Activated CD4-positive, alpha-beta T cell treated with anti-CD3 and anti-CD28 coated beads, Interleukin-2, amount 10 ng/mL, durations not matched to agents 24 days and 14 days (primary cell): ENCODE data around the gene RASD2. TPM values are rescaled to one million over a fixed set of nuclear protein-coding genes. Genes with fewer than 3 reads are reported as not detected.

Source experiments
- DNase-seq: peaks from one replicate; pipeline ENCODE4 v3.0.0; 2022
- H3K27ac Mint-ChIP-seq: one replicate; pipeline ENCODE4 v1.8.0; 2022; ENCODE audit warnings: mild to moderate bottlenecking, mixed read lengths
- H3K27me3 Mint-ChIP-seq: one replicate; pipeline ENCODE4 v1.8.0; 2022; ENCODE audit warnings: mixed read lengths
- H3K36me3 Mint-ChIP-seq: one replicate; pipeline ENCODE4 v1.8.0; 2022; ENCODE audit warnings: low read depth, mild to moderate bottlenecking, mixed read lengths
- H3K4me1 Mint-ChIP-seq: one replicate; pipeline ENCODE4 v1.8.0; 2021; ENCODE audit warnings: mixed read lengths
- H3K4me3 Mint-ChIP-seq: one replicate; pipeline ENCODE4 v1.8.0; 2022; ENCODE audit warnings: mild to moderate bottlenecking, moderate library complexity, mixed read lengths
- H3K9me3 Mint-ChIP-seq: one replicate; pipeline ENCODE4 v1.8.0; 2021; ENCODE audit warnings: mixed read lengths
- intact Hi-C: fragments of 100-400 bp; cut with micrococcal nuclease; formaldehyde crosslinking; loops from one replicate; pipeline ENCODE4 v1.15.1; 2023
- total RNA-seq: library from RNA; stranded (reverse); gene quantifications from 2 replicates; pipeline ENCODE4 v1.2.3, GENCODE V29; 2022

RASD2 gene
- total RNA-seq, 1 donor from 2014 or later = not detected

- H3K27ac Mint-ChIP-seq = no peak overlapping the region
These were observed 42.4 kb downstream of the RASD2 start for GRCh38 chr22:35582861-35583670.

DNA sequence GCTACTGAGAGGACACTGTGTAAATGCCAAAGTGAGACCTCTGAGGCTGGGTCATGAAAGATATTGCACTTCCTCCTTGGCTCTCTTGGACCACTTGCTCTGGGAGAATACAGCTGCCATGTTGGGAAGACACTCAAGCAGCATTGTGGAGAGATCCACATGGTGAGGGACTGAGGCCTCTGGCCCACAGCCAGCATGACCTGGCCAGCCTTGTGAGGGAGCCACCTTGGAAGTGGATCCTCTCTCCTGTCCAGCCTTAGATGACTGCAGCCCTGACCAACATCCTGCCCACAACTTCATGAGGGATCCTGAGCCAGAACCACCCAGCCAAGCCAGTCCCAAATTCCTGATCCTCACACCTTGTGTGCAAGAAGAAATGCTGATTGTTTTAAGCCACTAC, 46.1 kb downstream of the RASD2 start:
- Mint-ChIP-seq H3K4me3 (no peak overlapping the region), H3K27ac (no peak overlapping the region), H3K36me3 (no peaks in the 10 kb centered on the region), H3K27me3 (peaks cover 3% of the 10 kb centered on the region), H3K4me1 (peaks cover 3% of the 10 kb centered on the region), H3K9me3 (no peaks in the 10 kb centered on the region)
- intact Hi-C loops = no loop called here
- DNase-seq = no peak

More at GRCh38 chr22:35582861-35583670, 42.4 kb downstream of the RASD2 start:
- intact Hi-C loops = loop anchor here (1.0 to 5.0 kb wide), 2 partner anchors 151 to 233 kb away; no protein-coding TSS in a partner anchor
- H3K36me3 Mint-ChIP-seq = no peaks in the 10 kb centered on the region
- H3K9me3 Mint-ChIP-seq = no peaks in the 10 kb centered on the region
- DNase-seq = peak; percentile 84
- H3K4me3 Mint-ChIP-seq = no peak overlapping the region
- H3K4me1 Mint-ChIP-seq = peaks cover 3% of the 10 kb centered on the region
- H3K27me3 Mint-ChIP-seq = peaks cover 3% of the 10 kb centered on the region

GRCh38 chr22:35587447-35587870, 46.8 kb downstream of the RASD2 start:
- no peak overlapping the region for H3K27ac Mint-ChIP-seq
- H3K27me3 Mint-ChIP-seq = peaks cover 4% of the 10 kb centered on the region
- no peaks in the 10 kb centered on the region for H3K36me3 Mint-ChIP-seq
- DNase-seq = no peak
- H3K4me1 Mint-ChIP-seq = peaks cover 3% of the 10 kb centered on the region
- intact Hi-C loops = no loop called here
- H3K9me3 Mint-ChIP-seq = no peaks in the 10 kb centered on the region
- H3K4me3 Mint-ChIP-seq = no peak overlapping the region

GRCh38 chr22:35587896-35588295, 47.3 kb downstream of the RASD2 start:
- H3K4me1 Mint-ChIP-seq = peaks cover 3% of the 10 kb centered on the region
- intact Hi-C loops = no loop called here
- no peak for DNase-seq
- H3K9me3 Mint-ChIP-seq = no peaks in the 10 kb centered on the region
- H3K27me3 Mint-ChIP-seq = peaks cover 4% of the 10 kb centered on the region
- no peak overlapping the region for H3K27ac Mint-ChIP-seq
- no peaks in the 10 kb centered on the region for H3K36me3 Mint-ChIP-seq
- H3K4me3 Mint-ChIP-seq = no peak overlapping the region

DNA sequence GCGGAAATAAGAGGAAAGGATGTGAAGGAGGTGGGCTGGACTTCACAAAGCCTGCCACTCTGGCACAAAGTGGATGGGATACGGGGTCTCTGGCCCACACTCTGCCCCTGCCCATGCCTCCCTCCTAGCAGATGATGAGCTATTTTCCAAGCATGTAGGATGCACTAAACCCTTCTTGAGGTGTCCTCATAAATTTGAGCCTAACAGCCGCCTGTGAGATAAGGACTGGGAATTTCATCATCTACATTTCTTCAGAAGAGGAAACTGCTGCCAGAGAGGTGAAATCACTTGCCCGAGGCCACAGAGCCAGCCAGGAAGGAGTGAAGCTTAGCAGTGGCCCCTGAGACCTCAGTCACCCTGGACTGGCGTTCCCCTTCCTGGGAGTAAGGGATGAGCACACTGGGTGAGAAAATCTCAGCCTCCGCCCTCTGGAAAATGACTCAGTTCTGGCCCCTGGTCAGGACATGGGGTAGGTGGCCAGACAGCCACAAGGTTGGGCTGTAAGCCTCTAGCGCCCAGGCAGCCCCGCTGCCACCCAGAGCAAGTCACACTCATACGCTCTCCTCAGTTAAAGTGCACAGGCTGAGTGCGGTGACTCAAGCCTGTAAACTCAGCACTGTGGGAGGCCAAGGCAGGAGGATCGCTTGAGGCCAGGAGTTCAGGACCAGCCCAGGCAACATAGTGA, 48.6 kb downstream of the RASD2 start:
- Mint-ChIP-seq H3K9me3 (no peaks in the 10 kb centered on the region), H3K4me3 (no peak overlapping the region), H3K27me3 (peaks cover 2% of the 10 kb centered on the region), H3K36me3 (no peaks in the 10 kb centered on the region), H3K27ac (no peak overlapping the region), H3K4me1 (no peaks in the 10 kb centered on the region)
- DNase-seq = no peak
- intact Hi-C loops = no loop called here

DNA sequence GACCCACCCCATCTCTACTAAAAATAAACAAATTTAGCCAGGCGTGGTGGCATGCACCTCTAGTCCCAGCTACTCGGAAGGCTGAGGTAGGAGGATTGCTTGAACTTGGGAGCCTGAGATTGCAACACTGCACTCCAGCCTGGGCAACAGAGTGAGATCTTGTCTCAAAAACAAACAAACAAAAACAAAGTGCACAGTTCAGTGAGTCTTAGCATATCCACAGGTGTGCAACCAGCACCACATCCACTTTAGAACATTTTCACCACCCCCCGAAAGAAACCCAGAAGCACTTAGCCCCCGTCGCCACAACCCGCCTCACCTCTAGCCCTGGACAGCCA, 49.1 kb downstream of the RASD2 start:
- Mint-ChIP-seq H3K9me3 (no peaks in the 10 kb centered on the region), H3K27me3 (peaks cover 2% of the 10 kb centered on the region), H3K27ac (no peak overlapping the region), H3K4me1 (no peaks in the 10 kb centered on the region), H3K4me3 (no peak overlapping the region), H3K36me3 (no peaks in the 10 kb centered on the region)
- no peak for DNase-seq
- intact Hi-C loops = no loop called here

DNA sequence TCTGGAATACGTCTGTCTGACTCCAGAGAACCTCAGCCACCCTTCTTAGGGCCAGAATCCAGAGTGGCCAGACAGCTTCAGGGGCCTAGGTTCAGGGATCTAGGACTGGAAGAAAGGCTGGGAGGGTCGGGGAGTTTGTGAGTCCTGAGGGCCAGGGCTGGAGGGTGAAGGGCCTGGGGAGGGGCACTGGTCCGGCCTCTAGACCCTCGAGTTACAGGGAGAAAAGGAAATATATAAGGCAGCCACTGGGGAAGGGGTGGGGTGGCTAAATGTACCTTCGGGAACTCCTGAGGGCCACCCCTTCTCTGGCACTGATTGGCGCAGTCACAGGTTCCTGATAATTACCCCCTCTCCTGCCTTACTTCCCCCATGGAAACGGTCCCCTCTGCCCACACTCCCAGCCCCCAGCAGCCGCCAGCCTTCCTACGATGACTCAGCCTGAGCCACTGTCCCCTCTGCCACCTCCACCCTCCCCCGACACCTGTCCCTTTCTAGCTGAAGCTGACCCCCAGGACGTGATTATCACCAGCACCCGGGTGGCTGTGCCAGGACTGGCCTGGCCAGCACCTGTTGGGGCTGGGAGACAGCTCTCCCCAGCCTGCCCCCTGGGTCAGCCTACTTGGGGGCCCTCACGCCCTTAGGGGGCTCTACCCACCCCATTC, 50.1 kb downstream of the RASD2 start:
- no peak overlapping the region for H3K27ac Mint-ChIP-seq
- intact Hi-C loops = no loop called here
- H3K9me3 Mint-ChIP-seq = no peaks in the 10 kb centered on the region
- no peak for DNase-seq
- H3K4me1 Mint-ChIP-seq = no peaks in the 10 kb centered on the region
- peaks cover 2% of the 10 kb centered on the region for H3K27me3 Mint-ChIP-seq
- no peak overlapping the region for H3K4me3 Mint-ChIP-seq
- H3K36me3 Mint-ChIP-seq = no peaks in the 10 kb centered on the region

DNA sequence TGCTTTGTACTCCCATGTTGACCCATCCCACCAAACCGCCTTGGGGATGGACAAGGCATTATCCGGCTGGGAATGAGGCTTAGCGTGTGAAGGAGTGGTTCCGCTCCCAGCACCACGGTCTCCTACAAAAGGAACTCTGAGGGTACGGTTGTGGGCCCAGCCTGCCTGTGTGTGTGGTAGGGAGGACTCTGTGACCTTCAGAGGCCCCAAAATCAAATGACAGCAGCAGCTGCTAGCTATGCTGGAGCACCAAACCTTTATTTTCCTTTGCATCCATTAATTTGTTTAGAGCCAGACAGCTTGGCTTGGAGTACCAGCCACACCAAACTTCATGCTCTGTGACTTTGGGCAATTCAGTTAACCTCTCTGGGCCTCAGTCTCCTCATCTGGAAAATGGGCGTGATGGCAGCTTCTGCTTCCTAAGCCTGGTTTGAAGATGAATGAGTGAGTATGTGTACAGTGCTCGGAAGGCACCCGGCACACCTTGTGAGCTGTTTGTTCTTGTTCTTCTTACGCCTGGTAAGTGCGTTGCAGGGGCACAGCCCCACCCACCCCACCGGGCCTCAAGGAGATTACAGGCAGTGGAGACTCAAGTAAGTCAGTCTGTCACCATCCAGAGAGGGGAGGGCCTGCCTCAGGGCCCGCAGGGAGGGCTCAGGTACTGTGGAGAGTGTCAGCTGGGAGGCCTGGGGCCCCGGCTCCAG, 51.2 kb downstream of the RASD2 start:
- no peak overlapping the region for H3K4me3 Mint-ChIP-seq
- peaks cover 2% of the 10 kb centered on the region for H3K27me3 Mint-ChIP-seq
- no peak for DNase-seq
- intact Hi-C loops = no loop called here
- H3K4me1 Mint-ChIP-seq = no peaks in the 10 kb centered on the region
- no peaks in the 10 kb centered on the region for H3K9me3 Mint-ChIP-seq
- no peaks in the 10 kb centered on the region for H3K36me3 Mint-ChIP-seq
- H3K27ac Mint-ChIP-seq = no peak overlapping the region

- Mint-ChIP-seq H3K27me3 (peaks cover 2% of the 10 kb centered on the region), H3K36me3 (no peaks in the 10 kb centered on the region), H3K4me1 (no peaks in the 10 kb centered on the region), H3K27ac (no peak overlapping the region), H3K4me3 (no peak overlapping the region), H3K9me3 (no peaks in the 10 kb centered on the region)
- DNase-seq = no peak
- intact Hi-C loops = no loop called here
These were observed 51.9 kb downstream of the RASD2 start for GRCh38 chr22:35592418-35592967.

DNA sequence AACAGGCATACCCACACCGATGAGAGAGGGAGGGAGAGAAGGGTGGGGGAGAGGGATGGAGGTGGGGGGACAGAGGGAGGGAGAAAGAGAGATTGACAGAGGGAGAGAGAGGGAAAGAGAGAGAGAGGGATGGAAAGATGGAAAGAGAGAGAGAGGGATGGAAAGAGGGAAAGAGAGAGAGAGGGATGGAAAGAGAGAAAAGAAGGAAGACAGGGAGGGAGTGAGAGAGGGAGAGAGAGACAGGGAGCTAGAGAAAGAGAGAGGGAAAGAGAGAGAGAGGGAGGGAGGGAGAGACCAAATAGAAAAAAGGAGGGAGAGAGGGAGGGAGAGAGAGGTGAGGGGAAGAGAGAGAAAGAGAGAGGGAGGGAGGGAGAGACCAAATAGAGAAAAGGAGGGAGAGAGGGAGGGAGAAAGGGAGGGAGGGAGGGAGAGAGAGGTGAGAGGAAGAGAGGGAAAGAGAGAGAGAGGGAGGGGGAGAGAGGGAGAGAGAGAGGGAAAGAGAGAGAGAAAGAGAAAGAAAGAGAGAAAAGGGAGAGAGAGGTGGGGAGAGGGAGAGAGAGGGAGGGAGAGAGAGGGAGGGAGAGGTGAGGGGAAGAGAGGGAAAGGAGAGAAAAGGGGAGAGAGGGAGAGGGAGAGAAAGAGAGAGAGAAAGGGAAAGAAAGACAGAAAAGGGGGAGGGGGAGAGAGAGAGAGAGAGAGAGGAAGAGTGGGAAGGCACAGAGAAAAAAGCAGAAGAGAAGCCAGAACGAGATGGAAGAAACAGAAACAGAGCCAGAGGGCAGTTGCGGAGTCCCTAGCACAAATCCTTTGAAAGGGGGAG, 52.6 kb downstream of the RASD2 start:
- Mint-ChIP-seq H3K27ac (no peak overlapping the region), H3K9me3 (no peaks in the 10 kb centered on the region), H3K4me3 (no peak overlapping the region), H3K27me3 (peaks cover 2% of the 10 kb centered on the region), H3K4me1 (no peaks in the 10 kb centered on the region), H3K36me3 (no peaks in the 10 kb centered on the region)
- DNase-seq = no peak
- intact Hi-C loops = no loop called here

GRCh38 chr22:35593891-35594470, 53.4 kb downstream of the RASD2 start:
- H3K9me3 Mint-ChIP-seq = no peaks in the 10 kb centered on the region
- intact Hi-C loops = no loop called here
- no peak overlapping the region for H3K4me3 Mint-ChIP-seq
- no peak for DNase-seq
- no peaks in the 10 kb centered on the region for H3K4me1 Mint-ChIP-seq
- H3K27ac Mint-ChIP-seq = no peak overlapping the region
- H3K36me3 Mint-ChIP-seq = no peaks in the 10 kb centered on the region
- H3K27me3 Mint-ChIP-seq = peaks cover 2% of the 10 kb centered on the region

GRCh38 chr22:35594686-35595085, 54.1 kb downstream of the RASD2 start:
- no peak for DNase-seq
- H3K4me1 Mint-ChIP-seq = no peaks in the 10 kb centered on the region
- no peak overlapping the region for H3K27ac Mint-ChIP-seq
- H3K36me3 Mint-ChIP-seq = no peaks in the 10 kb centered on the region
- intact Hi-C loops = no loop called here
- peaks cover 2% of the 10 kb centered on the region for H3K27me3 Mint-ChIP-seq
- no peaks in the 10 kb centered on the region for H3K9me3 Mint-ChIP-seq
- no peak overlapping the region for H3K4me3 Mint-ChIP-seq

- DNase-seq = no peak
- Mint-ChIP-seq H3K4me3 (no peak overlapping the region), H3K36me3 (no peaks in the 10 kb centered on the region), H3K27me3 (peaks cover 2% of the 10 kb centered on the region), H3K4me1 (no peaks in the 10 kb centered on the region), H3K27ac (no peak overlapping the region), H3K9me3 (no peaks in the 10 kb centered on the region)
- intact Hi-C loops = no loop called here
These were observed 56.2 kb downstream of the RASD2 start for GRCh38 chr22:35596821-35597220.
